BJ (cell line): Measurements from ENCODE around the gene BMP3. TPM values are rescaled to one million over a fixed set of nuclear protein-coding genes. Genes with fewer than 3 reads are reported as not detected.

ENCODE experiments used
- CTCF ChIA-PET: fragments of 350-600 bp; formaldehyde crosslinking; extraction: SDS; loops from one replicate; lab custom pipeline; 2021; ENCODE audit warnings: antibody characterized with exemption, inconsistent platforms; lab: Yijun Ruan, JAX
- POLR2A ChIA-PET: fragments of 300-600 bp; sonication (Branson Sonifier 250); formaldehyde crosslinking; extraction: SDS; loops from one replicate; lab custom pipeline; 2021; ENCODE audit warnings: antibody characterized with exemption; lab: Charles Lee
- DNase-seq: peaks from one replicate; pipeline ENCODE4 v3.0.0-alpha.2; 2011; ENCODE audit warnings: low read depth
- H3K27me3 ChIP-seq: 2 replicates; pipeline ENCODE4 v1.6.0; 2011; ENCODE audit warnings: low read length; ENCODE audit not compliant: control insufficient read depth, insufficient read depth
- H3K36me3 ChIP-seq: 2 replicates; pipeline ENCODE4 v1.5.1; 2011; ENCODE audit warnings: low read length; ENCODE audit not compliant: control insufficient read depth, insufficient read depth
- H3K4me3 ChIP-seq: 2 replicates; pipeline ENCODE4 v1.5.1; 2011; ENCODE audit warnings: low read depth, mild to moderate bottlenecking, control low read depth, low read length
- CTCF ChIP-seq: IDR thresholded peaks from 2 replicates; pipeline ENCODE4 v1.5.1; 2011; ENCODE audit warnings: low read depth, mild to moderate bottlenecking, control low read depth, inconsistent platforms, low read length, moderate library complexity; ENCODE audit not compliant: insufficient read depth
- polyA plus RNA-seq: library from polyadenylated mRNA; depleted of rRNA; stranded (reverse); fragments of >200 nt; gene quantifications from 2 replicates; pipeline ENCODE4 v1.2.3, GENCODE V29; 2011

The BMP3 gene
- polyA plus RNA-seq, 1 experiment, result 0.01 TPM

- H3K27me3 ChIP-seq, result no peaks in the 10 kb centered on the region
- H3K36me3 ChIP-seq, result no peaks in the 10 kb centered on the region
- DNase-seq, result no peak
- ChIA-PET POLR2A (no interaction called here), CTCF (interaction anchor here (0.5 to 5.8 kb wide), 5 partner anchors 15 to 267 kb away, joined by 3 to 42 read pairs (median 10); no protein-coding TSS in a partner anchor)
- TF ChIP-seq CTCF, result no peak
- H3K4me3 ChIP-seq, result no peak overlapping the region
Observed at GRCh38 chr4:81084634-81085033, 54.1 kb downstream of the BMP3 start.

GRCh38 chr4:81085291-81085690 is 54.8 kb downstream of the BMP3 start:
- CTCF ChIA-PET, result interaction anchor here (0.5 to 5.8 kb wide), 4 partner anchors 16 to 267 kb away, joined by 3 to 42 read pairs (median 6); no protein-coding TSS in a partner anchor
- no peaks in the 10 kb centered on the region for H3K36me3 ChIP-seq
- no peak overlapping the region for H3K4me3 ChIP-seq
- DNase-seq, result no peak
- POLR2A ChIA-PET, result no interaction called here
- H3K27me3 ChIP-seq, result no peaks in the 10 kb centered on the region
- no peak for TF ChIP-seq CTCF

- Histone ChIP-seq H3K36me3 (no peaks in the 10 kb centered on the region), H3K4me3 (no peak overlapping the region), H3K27me3 (no peaks in the 10 kb centered on the region)
- DNase-seq, result no peak
- no peak for TF ChIP-seq CTCF
- ChIA-PET POLR2A (no interaction called here), CTCF (interaction anchor here (1.7 to 5.8 kb wide), 2 partner anchors 16 to 266 kb away, joined by 10 to 42 read pairs; no protein-coding TSS in a partner anchor)
Observed at GRCh38 chr4:81085979-81086378, 55.5 kb downstream of the BMP3 start.

- H3K27me3 ChIP-seq, result no peaks in the 10 kb centered on the region
- TF ChIP-seq CTCF, result no peak
- ChIA-PET CTCF (interaction anchor here (1.2 to 1.8 kb wide), 3 partner anchors 24 to 258 kb away, joined by 4 to 11 read pairs (median 8); no protein-coding TSS in a partner anchor), POLR2A (no interaction called here)
- DNase-seq, result no peak
- no peak overlapping the region for H3K4me3 ChIP-seq
- H3K36me3 ChIP-seq, result no peaks in the 10 kb centered on the region
Observed at GRCh38 chr4:81093720-81094401, 63.4 kb downstream of the BMP3 start.

GRCh38 chr4:81095389-81095788 is 64.9 kb downstream of the BMP3 start:
- Histone ChIP-seq H3K4me3 (no peak overlapping the region), H3K36me3 (no peaks in the 10 kb centered on the region), H3K27me3 (no peaks in the 10 kb centered on the region)
- POLR2A ChIA-PET, result no interaction called here
- CTCF ChIA-PET, result interaction anchor here (1.7 to 1.8 kb wide), 2 partner anchors 25 to 256 kb away, joined by 8 to 11 read pairs; no protein-coding TSS in a partner anchor
- no peak for TF ChIP-seq CTCF
- DNase-seq, result no peak
